Measurements from ENCODE around the gene VWA7. TPM values are rescaled to one million over a fixed set of nuclear protein-coding genes. Genes with fewer than 3 reads are reported as not detected.
A peak's percentile ranks its signal among the peaks of the same experiment; 100 is the strongest.

The VWA7 gene
- polyA plus RNA-seq, 1 experiment, result 0.10 TPM

DNA sequence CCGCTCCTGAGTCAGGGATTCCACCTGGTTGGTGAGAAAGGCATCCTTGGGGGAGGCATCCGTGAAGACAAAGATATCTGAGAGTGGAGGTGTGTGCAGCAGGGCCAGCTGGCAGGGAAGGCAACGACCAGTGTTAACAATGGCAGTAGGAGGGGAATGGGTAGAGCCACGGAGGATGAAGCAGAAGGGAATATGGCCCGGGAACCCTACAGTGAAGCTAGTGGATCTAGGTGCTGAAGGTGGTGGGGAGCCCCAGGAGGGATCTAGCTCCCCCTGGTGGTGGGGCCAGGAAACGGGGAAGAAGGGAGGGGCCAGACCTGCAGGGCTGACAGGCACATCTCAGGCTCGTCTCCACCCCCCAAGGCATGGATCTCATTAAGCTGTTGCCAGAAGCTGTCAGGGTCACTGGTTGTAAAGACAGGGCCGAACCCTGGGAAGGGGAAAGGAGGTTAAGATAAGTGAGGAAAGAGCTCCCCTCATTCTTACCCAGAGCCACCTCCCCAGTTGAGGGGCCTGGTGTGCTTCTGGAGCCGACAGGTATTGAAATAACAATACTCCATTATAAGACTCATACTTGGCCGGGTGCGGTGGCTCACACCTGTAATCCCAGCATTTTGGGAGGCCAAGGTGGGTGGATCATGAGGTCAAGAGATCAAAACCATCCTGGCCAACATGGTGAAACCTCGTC lies 7.3 kb downstream of the VWA7 start:
- no peak overlapping the region for H3K27ac ChIP-seq (ENCODE audit: low read depth, low read length)
- no peak for DNase-seq (ENCODE audit: low read depth, low spot score)
- H3K27me3 ChIP-seq (ENCODE audit: control insufficient read depth, insufficient read depth, low read length), result no peaks in the 10 kb centered on the region
- TF ChIP-seq, protein P1, sequence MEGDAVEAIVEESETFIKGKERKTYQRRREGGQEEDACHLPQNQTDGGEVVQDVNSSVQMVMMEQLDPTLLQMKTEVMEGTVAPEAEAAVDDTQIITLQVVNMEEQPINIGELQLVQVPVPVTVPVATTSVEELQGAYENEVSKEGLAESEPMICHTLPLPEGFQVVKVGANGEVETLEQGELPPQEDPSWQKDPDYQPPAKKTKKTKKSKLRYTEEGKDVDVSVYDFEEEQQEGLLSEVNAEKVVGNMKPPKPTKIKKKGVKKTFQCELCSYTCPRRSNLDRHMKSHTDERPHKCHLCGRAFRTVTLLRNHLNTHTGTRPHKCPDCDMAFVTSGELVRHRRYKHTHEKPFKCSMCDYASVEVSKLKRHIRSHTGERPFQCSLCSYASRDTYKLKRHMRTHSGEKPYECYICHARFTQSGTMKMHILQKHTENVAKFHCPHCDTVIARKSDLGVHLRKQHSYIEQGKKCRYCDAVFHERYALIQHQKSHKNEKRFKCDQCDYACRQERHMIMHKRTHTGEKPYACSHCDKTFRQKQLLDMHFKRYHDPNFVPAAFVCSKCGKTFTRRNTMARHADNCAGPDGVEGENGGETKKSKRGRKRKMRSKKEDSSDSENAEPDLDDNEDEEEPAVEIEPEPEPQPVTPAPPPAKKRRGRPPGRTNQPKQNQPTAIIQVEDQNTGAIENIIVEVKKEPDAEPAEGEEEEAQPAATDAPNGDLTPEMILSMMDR (IDR thresholded peaks at IDR 0.05; ENCODE audit: low read depth, low read length), result peak; percentile 69
- CTCF ChIA-PET, result interaction anchor here (0.7 to 2.3 kb wide), 26 partner anchors 9 to 89 kb away, joined by 3 to 20 read pairs (median 4); partner anchors contain the start of genes ABHD16A, HSPA1B, LSM2 and LY6G5C
- H3K9me3 ChIP-seq (ENCODE audit: control insufficient read depth, insufficient read depth, low read length), result no peaks in the 10 kb centered on the region; the same call in 1 of the 2 replicates
- POLR2A ChIA-PET, result interaction anchor here (1.4 kb wide), 1 partner anchor 57 kb away, joined by 3 read pairs; the partner anchor contains the start of gene HSPA1B
- H3K4me3 ChIP-seq (ENCODE audit: low read depth, low read length), result no peak overlapping the region

DNA sequence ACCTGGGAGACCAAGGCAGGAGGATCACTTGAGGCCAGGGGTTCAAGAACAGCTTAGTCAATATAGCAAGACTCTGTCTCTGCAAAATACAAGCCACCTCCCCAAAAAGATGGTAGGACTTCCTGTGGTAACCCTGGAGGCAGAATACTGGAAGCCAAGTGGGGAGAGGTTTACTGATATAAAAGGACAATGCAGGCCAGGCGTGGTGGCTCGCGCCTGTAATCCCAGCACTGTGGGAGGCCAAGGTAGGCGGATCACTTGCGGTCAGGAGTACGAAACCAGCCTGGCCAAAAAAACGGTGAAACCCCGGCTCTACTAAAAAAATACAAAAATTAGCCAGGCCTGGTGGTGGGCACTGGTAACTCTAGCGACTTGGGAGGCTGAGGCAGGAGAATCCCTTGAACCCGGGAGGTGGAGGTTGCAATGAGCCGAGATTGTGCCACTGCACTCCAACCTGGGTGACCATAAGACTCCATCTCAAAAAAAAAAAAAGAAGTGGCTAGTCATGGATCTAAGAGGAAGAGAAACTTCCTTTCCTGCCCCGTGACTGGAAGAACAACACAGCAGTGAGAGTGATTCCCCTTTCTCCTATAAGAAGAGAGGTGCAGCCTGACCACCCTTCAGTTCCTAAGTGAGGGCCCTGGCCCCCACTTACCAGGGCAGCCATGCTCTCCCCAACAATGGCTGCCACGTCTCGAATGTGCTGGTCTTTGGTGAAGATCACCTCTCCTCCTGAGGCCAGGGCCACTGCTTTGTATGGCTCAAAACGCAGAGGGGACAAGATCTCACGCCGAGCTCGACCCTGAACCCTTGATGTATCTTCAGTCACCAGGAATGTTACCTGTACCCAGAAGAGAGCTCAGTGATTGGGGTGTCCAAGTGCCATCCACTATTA lies 8.5 kb downstream of the VWA7 start:
- ChIA-PET CTCF (interaction anchor here (0.9 to 2.3 kb wide), 7 partner anchors 10 to 87 kb away, joined by 4 to 20 read pairs (median 7); partner anchors contain the start of genes LY6G5C and MSH5), POLR2A (interaction anchor here (0.5 to 1.4 kb wide), 2 partner anchors 59 to 94 kb away, joined by 3 read pairs; partner anchors contain the start of gene HSPA1B)
- DNase-seq (ENCODE audit: low read depth, low spot score), result no peak
- no peak overlapping the region for H3K27ac ChIP-seq (ENCODE audit: low read depth, low read length)
- TF ChIP-seq, protein P1 (IDR thresholded peaks at IDR 0.05; ENCODE audit: low read depth, low read length), result no peak
- no peaks in the 10 kb centered on the region for H3K27me3 ChIP-seq (ENCODE audit: control insufficient read depth, insufficient read depth, low read length)
- H3K4me3 ChIP-seq (ENCODE audit: low read depth, low read length), result no peak overlapping the region
- no peaks in the 10 kb centered on the region; the same call in 1 of the 2 replicates for H3K9me3 ChIP-seq (ENCODE audit: control insufficient read depth, insufficient read depth, low read length)

DNA sequence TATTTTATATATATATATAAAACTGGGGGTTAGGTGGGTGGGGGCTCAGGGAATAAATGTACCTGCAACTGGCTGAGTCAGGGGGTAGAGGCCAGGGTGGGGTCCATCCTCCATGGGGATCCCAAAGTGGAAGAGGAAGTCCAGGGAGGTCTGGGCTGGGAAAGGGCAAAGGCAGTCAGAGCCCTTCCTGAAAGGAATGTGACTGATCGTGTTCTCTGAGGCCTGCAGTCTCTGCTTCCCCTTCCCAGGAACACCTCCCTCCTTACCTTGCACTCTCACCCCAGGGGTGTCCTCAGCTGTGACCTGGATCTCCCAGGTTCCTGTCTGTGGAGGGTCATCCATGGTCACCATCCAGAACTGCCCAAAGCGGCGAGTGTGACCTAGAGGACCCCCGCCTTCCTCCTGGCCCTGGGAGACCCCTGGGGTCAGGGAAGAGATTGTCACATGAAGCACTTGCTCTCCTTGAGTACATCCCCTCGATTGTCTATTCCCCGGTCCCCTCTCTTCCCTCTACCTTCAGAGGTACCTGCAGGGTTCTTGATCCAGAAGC lies 10.0 kb downstream of the VWA7 start:
- no peak for DNase-seq (ENCODE audit: low read depth, low spot score)
- Histone ChIP-seq H3K9me3 (ENCODE audit: control insufficient read depth, insufficient read depth, low read length) (no peaks in the 10 kb centered on the region; the same call in 1 of the 2 replicates), H3K4me3 (ENCODE audit: low read depth, low read length) (no peak overlapping the region), H3K27ac (ENCODE audit: low read depth, low read length) (no peak overlapping the region), H3K27me3 (ENCODE audit: control insufficient read depth, insufficient read depth, low read length) (no peaks in the 10 kb centered on the region)
- CTCF ChIA-PET, result no interaction called here
- TF ChIP-seq, protein P1 (IDR thresholded peaks at IDR 0.05; ENCODE audit: low read depth, low read length), result no peak
- POLR2A ChIA-PET, result interaction anchor here (1.0 kb wide), 1 partner anchor 55 kb away, joined by 3 read pairs; no protein-coding TSS in a partner anchor

DNA sequence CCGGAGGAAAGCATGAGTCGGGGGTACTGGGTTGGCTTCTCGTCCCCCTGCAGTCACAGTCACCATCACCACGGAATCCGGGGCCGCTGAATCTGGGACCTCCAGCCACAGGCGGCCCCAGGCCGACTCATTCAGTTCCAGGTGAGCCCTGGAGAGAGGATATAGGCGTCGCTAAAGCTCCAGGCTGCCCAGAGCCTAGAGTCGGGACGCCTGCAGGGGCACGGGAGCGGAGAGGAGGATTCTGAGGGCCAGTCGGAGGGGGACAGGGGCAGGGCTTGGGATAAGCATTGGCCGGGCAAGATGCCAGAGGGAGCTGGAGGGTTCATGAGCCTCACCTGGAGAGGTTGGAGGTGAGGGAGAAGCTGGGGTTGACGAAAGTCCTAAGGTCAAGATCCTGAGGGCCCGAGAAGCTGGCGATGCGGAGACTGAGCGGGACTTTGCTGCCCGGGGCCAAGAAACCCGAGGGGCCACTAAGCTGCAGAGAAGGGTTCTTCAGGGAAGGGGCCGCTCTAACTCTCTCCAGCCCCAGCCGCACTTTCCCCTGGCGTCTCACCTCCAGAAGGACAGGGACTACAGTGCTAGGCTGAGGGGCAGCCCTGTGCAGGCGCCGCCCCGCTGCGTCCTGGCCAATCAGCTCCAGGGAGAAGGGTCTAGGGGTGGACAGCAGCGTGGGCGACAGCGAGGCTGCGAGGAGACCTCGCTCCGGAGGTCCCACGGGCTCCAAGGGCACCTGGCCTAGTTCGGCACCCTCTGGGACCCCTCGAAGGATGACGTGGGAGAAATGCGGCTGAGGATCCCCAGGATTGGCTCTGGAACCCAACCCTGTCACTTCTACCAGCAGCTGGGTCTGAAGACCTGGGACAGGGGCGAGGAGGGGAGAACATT lies 11.0 kb downstream of the VWA7 start:
- Histone ChIP-seq H3K4me3 (ENCODE audit: low read depth, low read length) (peak overlapping the region; percentile 50), H3K27ac (ENCODE audit: low read depth, low read length) (no peak overlapping the region), H3K9me3 (ENCODE audit: control insufficient read depth, insufficient read depth, low read length) (no peaks in the 10 kb centered on the region; the same call in 1 of the 2 replicates), H3K27me3 (ENCODE audit: control insufficient read depth, insufficient read depth, low read length) (no peaks in the 10 kb centered on the region)
- TF ChIP-seq, protein P1 (IDR thresholded peaks at IDR 0.05; ENCODE audit: low read depth, low read length), result no peak
- no peak for DNase-seq (ENCODE audit: low read depth, low spot score)
- CTCF ChIA-PET, result interaction anchor here (0.9 to 1.1 kb wide), 2 partner anchors 25 to 30 kb away, joined by 3 read pairs; no protein-coding TSS in a partner anchor
- POLR2A ChIA-PET, result interaction anchor here (0.6 to 1.0 kb wide), 2 partner anchors 56 to 61 kb away, joined by 3 to 4 read pairs; partner anchors contain the start of gene HSPA1B
